T-cell (primary cell): ENCODE results near the gene RGP1. TPM values are rescaled to one million over a fixed set of nuclear protein-coding genes. Genes with fewer than 3 reads are reported as not detected.

ENCODE experiments used
- ATAC-seq, 4 experiments: fragments of 200-7000 bp in 3 of 4; fragments of 150-1000 bp in 1 of 4; cut with Tn5 transposase; replicated peaks in 1 of 4; 1 replicate in 3 of 4; 2 replicates in 1 of 4; pipeline ENCODE4 v1.10.0; 2021; ENCODE audit warnings: moderate library complexity in 3 of 4, mild to moderate bottlenecking in 2 of 4, moderate number of reproducible peaks in 1 of 4
- CTCF ChIA-PET, 2 donors: fragments of 300-600 bp; sonication (Branson Sonifier 250); formaldehyde crosslinking; loops; one replicate each; lab custom pipeline; 2022; ENCODE audit warnings: antibody characterized with exemption in 2 of 2; lab: Charles Lee
- POLR2A ChIA-PET, 2 donors: fragments of 300-600 bp; sonication (Branson Sonifier 250); formaldehyde crosslinking; loops; one replicate each; lab custom pipeline; 2022; ENCODE audit warnings: antibody characterized with exemption in 2 of 2; lab: Charles Lee
- DNase-seq, 35 experiments: peaks; one replicate each; pipeline versions ENCODE4 v3.0.0 to v3.0.0-alpha.2; 2013 to 2023
- H3K27ac ChIP-seq: one replicate; pipeline ENCODE4 v1.5.1; 2013; ENCODE audit warnings: low read length
- H3K27me3 ChIP-seq, 2 experiments: replicated peaks in 1 of 2; 1 replicate in 1 of 2; 2 replicates in 1 of 2; pipeline versions ENCODE4 v1.6.1 to v1.7.0; 2013; ENCODE audit warnings: low read length in 1 of 2, mixed read lengths in 1 of 2; ENCODE audit not compliant: control insufficient read depth in 2 of 2, insufficient read depth in 2 of 2; ENCODE audit errors: extremely low read depth in 1 of 2
- H3K36me3 ChIP-seq, 2 donors: 1 replicate in 1 of 2; 2 replicates in 1 of 2; pipeline versions ENCODE4 v1.6.1 to v1.7.0; 2013; ENCODE audit warnings: low read length in 1 of 2; ENCODE audit not compliant: control insufficient read depth in 2 of 2, insufficient read depth in 1 of 2; ENCODE audit errors: extremely low read depth in 1 of 2
- H3K4me1 ChIP-seq, 2 experiments: 1 replicate in 1 of 2; 2 replicates in 1 of 2; pipeline versions ENCODE4 v1.6.1 to v1.7.0; 2013; ENCODE audit warnings: low read length in 2 of 2, mixed read lengths in 1 of 2; ENCODE audit not compliant: insufficient read depth in 2 of 2, control insufficient read depth in 1 of 2; ENCODE audit errors: extremely low read depth in 1 of 2
- H3K4me3 ChIP-seq, 2 donors: 1 replicate in 1 of 2; 2 replicates in 1 of 2; pipeline versions ENCODE4 v1.5.1 to v1.7.0; 2013; ENCODE audit warnings: mild to moderate bottlenecking in 2 of 2, low read length in 1 of 2, moderate library complexity in 1 of 2; ENCODE audit not compliant: control insufficient read depth in 1 of 2; ENCODE audit errors: extremely low read depth in 1 of 2
- H3K9me3 ChIP-seq: 2 replicates; pipeline ENCODE4 v1.7.0; 2013
- H3K27ac Mint-ChIP-seq, 2 donors: one replicate each; pipeline ENCODE4 v1.8.0; 2020 to 2021; ENCODE audit warnings: mild to moderate bottlenecking in 2 of 2, mixed read lengths in 2 of 2
- H3K27me3 Mint-ChIP-seq, 2 donors: one replicate each; pipeline ENCODE4 v1.8.0; 2021 to 2022; ENCODE audit warnings: mixed read lengths in 2 of 2
- H3K36me3 Mint-ChIP-seq: one replicate; pipeline ENCODE4 v1.8.0; 2021; ENCODE audit warnings: mixed read lengths
- H3K4me1 Mint-ChIP-seq, 3 donors: one replicate each; pipeline ENCODE4 v1.8.0; 2020 to 2022; ENCODE audit warnings: mixed read lengths in 3 of 3, mild to moderate bottlenecking in 1 of 3
- H3K4me3 Mint-ChIP-seq, 3 donors: one replicate each; pipeline ENCODE4 v1.8.0; 2020 to 2022; ENCODE audit warnings: mild to moderate bottlenecking in 3 of 3, mixed read lengths in 3 of 3, moderate library complexity in 3 of 3
- H3K9me3 Mint-ChIP-seq, 3 donors: one replicate each; pipeline ENCODE4 v1.8.0; 2020 to 2022; ENCODE audit warnings: mixed read lengths in 3 of 3
- WGBS: methylation state at CpG from one replicate; pipeline ENCODE4 v1.1.5; 2013; ENCODE audit warnings: missing lambda C conversion rate; ENCODE audit not compliant: insufficient coverage; 5-methylcytosine and 5-hydroxymethylcytosine counted together
- total RNA-seq, 35 experiments: library from RNA in 6 of 35; stranded (reverse) in 6 of 35; fragments of 120-200 nt in 1 of 35; gene quantifications; one replicate each; pipeline versions ENCODE4 v1.2.1 to v1.2.4 and lab custom pipeline; 2013 to 2026

The RGP1 gene
- total RNA-seq, 5 donors from 2014 or later (not counting 1 experiment from before 2014, with no cell fraction given) = 20.6 to 36.5 (median 33.5) TPM

- WGBS = 92% methylated on average over 12 of the region's 13 CpGs
- peaks cover 3 to 36% of the 10 kb centered on the region in 2 donors for H3K36me3 ChIP-seq
Measured at GRCh38 chr9:35801328-35802128, 52.4 kb downstream of the RGP1 start.

GRCh38 chr9:35806101-35806500 is 57.0 kb downstream of the RGP1 start:
- Mint-ChIP-seq H3K4me1 (peaks cover 0 to 5% (median 3%) of the 10 kb centered on the region in 3 donors), H3K36me3 (peaks cover 31% of the 10 kb centered on the region), H3K4me3 (no peak overlapping the region), H3K9me3 (no peaks in the 10 kb centered on the region), H3K27ac (no peak overlapping the region), H3K27me3 (no peaks in the 10 kb centered on the region)
- ATAC-seq (no peak), DNase-seq (no peak)
- H3K9me3 ChIP-seq = no peaks in the 10 kb centered on the region
- peaks cover 0 to 4% of the 10 kb centered on the region in 2 experiments for H3K4me1 ChIP-seq
- POLR2A ChIA-PET = no interaction called here
- H3K27ac ChIP-seq = no peak overlapping the region
- WGBS = 96% methylated on average over 8 of the region's 8 CpGs
- H3K36me3 ChIP-seq = peaks cover 10 to 42% of the 10 kb centered on the region in 2 donors
- H3K4me3 ChIP-seq = no peak overlapping the region
- CTCF ChIA-PET = interaction anchor here in 1 of 2 donors (0.6 kb wide), 1 partner anchor 1991 kb away, joined by 3 read pairs; no protein-coding TSS in a partner anchor
- no peaks in the 10 kb centered on the region for H3K27me3 ChIP-seq

More at GRCh38 chr9:35801328-35802128, 52.4 kb downstream of the RGP1 start:
- H3K9me3 ChIP-seq = no peaks in the 10 kb centered on the region
- H3K27ac ChIP-seq = no peak overlapping the region
- H3K4me1 Mint-ChIP-seq = no peaks in the 10 kb centered on the region
- no peaks in the 10 kb centered on the region for H3K27me3 ChIP-seq
- no peaks in the 10 kb centered on the region for H3K27me3 Mint-ChIP-seq
- H3K4me1 ChIP-seq = no peaks in the 10 kb centered on the region
- H3K9me3 Mint-ChIP-seq = no peaks in the 10 kb centered on the region
- no peak overlapping the region for H3K4me3 ChIP-seq
- H3K4me3 Mint-ChIP-seq = no peak overlapping the region
- POLR2A ChIA-PET = no interaction called here
- DNase-seq (no peak), ATAC-seq (no peak)
- H3K36me3 Mint-ChIP-seq = peaks cover 38% of the 10 kb centered on the region
- peak overlapping the region in 1 of 2 donors; percentile 25 for H3K27ac Mint-ChIP-seq
- CTCF ChIA-PET = no interaction called here

Other genes starting within 250 kb of the RGP1 start
- 10 to 100 TPM; 24.2 to 56.1 (median 47.6) TPM for gene TESK1, start 144.0 kb upstream of the RGP1 start, total RNA-seq
- 1 to 10 TPM; 2.5 to 9.2 (median 4.9) TPM for gene CD72, start 130.9 kb upstream of the RGP1 start, total RNA-seq
- 10 to 100 TPM; 34.9 to 57.1 (median 51.9) TPM for gene SIT1, start 98.4 kb upstream of the RGP1 start, total RNA-seq
- gene RMRP, start 91.3 kb upstream of the RGP1 start, total RNA-seq = over 10,000 TPM; 10,537 to 37,987 (median 30,491) TPM
- 10 to 100 TPM; 17.7 to 29.8 (median 27.5) TPM for gene CCDC107, start 91.0 kb upstream of the RGP1 start, total RNA-seq
- gene ARHGEF39, start 84.1 kb upstream of the RGP1 start, total RNA-seq = 1 to 10 TPM in 2 of 5 donors, under 1 TPM in 3; 0.12 to 1.3 (median 0.57) TPM
- under 1 TPM in 2 of 5 donors, not detected in 3; 0.19 to 0.46 TPM for gene CA9, start 75.4 kb upstream of the RGP1 start, total RNA-seq
- 10 to 100 TPM; 21.4 to 66.0 (median 57.5) TPM for gene TPM2, start 59.4 kb upstream of the RGP1 start, total RNA-seq
- 100 to 1,000 TPM; 229 to 366 (median 294) TPM for gene TLN1, start 17.1 kb upstream of the RGP1 start, total RNA-seq
- 10 to 100 TPM; 15.9 to 22.6 (median 19.3) TPM for gene CREB3, start 16.6 kb upstream of the RGP1 start, total RNA-seq
- 10 to 100 TPM; 35.4 to 63.3 (median 60.1) TPM for gene GBA2, start 59 bp upstream of the RGP1 start, total RNA-seq
- 1 to 10 TPM in 3 of 5 donors, not detected in 2; 1.6 to 5.1 (median 1.6) TPM for gene MSMP, start 5.0 kb downstream of the RGP1 start, total RNA-seq
- 10 to 100 TPM in 3 of 5 donors, 1 to 10 TPM in 2; 5.9 to 10.9 (median 10.5) TPM for gene NPR2, start 42.3 kb downstream of the RGP1 start, total RNA-seq
- 1 to 10 TPM; 2.8 to 7.1 (median 3.8) TPM for gene SPAG8, start 63.0 kb downstream of the RGP1 start, total RNA-seq
- gene HINT2, start 65.8 kb downstream of the RGP1 start, total RNA-seq = 10 to 100 TPM; 15.4 to 30.3 (median 28.5) TPM
- not detected for gene FAM221B, start 79.4 kb downstream of the RGP1 start, total RNA-seq
- gene TMEM8B, start 79.9 kb downstream of the RGP1 start, total RNA-seq = 10 to 100 TPM in 2 of 5 donors, 1 to 10 TPM in 3; 6.5 to 11.9 (median 7.3) TPM
- gene OR13J1, start 121.1 kb downstream of the RGP1 start, total RNA-seq = not detected
- not detected for gene HRCT1, start 156.9 kb downstream of the RGP1 start, total RNA-seq
- gene SPAAR, start 160.2 kb downstream of the RGP1 start, total RNA-seq = not detected
- gene OR2S2, start 208.9 kb downstream of the RGP1 start, total RNA-seq = not detected